Measurements from ENCODE around the gene MIDN. TPM values are rescaled to one million over a fixed set of nuclear protein-coding genes. Genes with fewer than 3 reads are reported as not detected.

The MIDN gene
- polyA plus RNA-seq, 4 donors: 39.9 to 83.0 (median 65.7) TPM

- no peak for DNase-seq (ENCODE audit: low read depth in 4 of 4, low spot score in 2 of 4)
Measured at GRCh38 chr19:1307755-1308303, 59.4 kb downstream of the MIDN start.

- no peak for DNase-seq (ENCODE audit: low read depth in 4 of 4, low spot score in 2 of 4)
Measured at GRCh38 chr19:1308718-1309117, 60.3 kb downstream of the MIDN start.

Other genes with a start within 250 kb of the MIDN start
- 1 to 10 TPM in 2 of 4 donors, under 1 TPM in 2; 0.41 to 1.4 (median 1.0) TPM for gene GRIN3B, start 248.2 kb upstream of the MIDN start, polyA plus RNA-seq (ENCODE audit: insufficient read length in 4 of 4)
- gene TMEM259, start 227.5 kb upstream of the MIDN start, polyA plus RNA-seq (ENCODE audit: insufficient read length in 4 of 4): 100 to 1,000 TPM in 3 of 4 donors, 10 to 100 TPM in 1; 98.0 to 154 (median 130) TPM
- gene RNU6-2, start 227.1 kb upstream of the MIDN start, polyA plus RNA-seq (ENCODE audit: insufficient read length in 4 of 4): not detected
- gene CNN2, start 222.0 kb upstream of the MIDN start, polyA plus RNA-seq (ENCODE audit: insufficient read length in 4 of 4): 100 to 1,000 TPM; 163 to 215 (median 186) TPM
- gene ABCA7, start 208.5 kb upstream of the MIDN start, polyA plus RNA-seq (ENCODE audit: insufficient read length in 4 of 4): 10 to 100 TPM in 1 of 4 donors, 1 to 10 TPM in 3; 6.9 to 14.0 (median 8.5) TPM
- gene ARHGAP45, start 181.4 kb upstream of the MIDN start, polyA plus RNA-seq (ENCODE audit: insufficient read length in 4 of 4): 10 to 100 TPM in 3 of 4 donors, 1 to 10 TPM in 1; 9.4 to 14.9 (median 12.2) TPM
- gene POLR2E, start 153.2 kb upstream of the MIDN start, polyA plus RNA-seq (ENCODE audit: insufficient read length in 4 of 4): 100 to 1,000 TPM; 139 to 183 (median 154) TPM
- 100 to 1,000 TPM; 240 to 321 (median 259) TPM for gene GPX4, start 144.6 kb upstream of the MIDN start, polyA plus RNA-seq (ENCODE audit: insufficient read length in 4 of 4)
- 10 to 100 TPM; 15.2 to 22.8 (median 20.1) TPM for gene SBNO2, start 74.3 kb upstream of the MIDN start, polyA plus RNA-seq (ENCODE audit: insufficient read length in 4 of 4)
- 10 to 100 TPM; 59.1 to 64.4 (median 61.9) TPM for gene STK11, start 42.8 kb upstream of the MIDN start, polyA plus RNA-seq (ENCODE audit: insufficient read length in 4 of 4)
- gene CBARP, start 10.6 kb upstream of the MIDN start, polyA plus RNA-seq (ENCODE audit: insufficient read length in 4 of 4): 1 to 10 TPM; 1.1 to 5.9 (median 3.5) TPM
- gene ATP5F1D, start 6.8 kb upstream of the MIDN start, polyA plus RNA-seq (ENCODE audit: insufficient read length in 4 of 4): 100 to 1,000 TPM in 3 of 4 donors, 10 to 100 TPM in 1; 83.4 to 185 (median 127) TPM
- 1,000 to 10,000 TPM in 1 of 4 donors, 100 to 1,000 TPM in 3; 787 to 1,013 (median 826) TPM for gene CIRBP, start 20.7 kb downstream of the MIDN start, polyA plus RNA-seq (ENCODE audit: insufficient read length in 4 of 4)
- 10 to 100 TPM; 13.3 to 30.9 (median 26.1) TPM for gene FAM174C, start 26.9 kb downstream of the MIDN start, polyA plus RNA-seq (ENCODE audit: insufficient read length in 4 of 4)
- gene EFNA2, start 37.3 kb downstream of the MIDN start, polyA plus RNA-seq (ENCODE audit: insufficient read length in 4 of 4): 1 to 10 TPM; 1.8 to 5.8 (median 4.3) TPM
- gene NDUFS7, start 135.3 kb downstream of the MIDN start, polyA plus RNA-seq (ENCODE audit: insufficient read length in 4 of 4): 10 to 100 TPM; 43.6 to 99.1 (median 85.1) TPM
- 10 to 100 TPM; 24.4 to 44.5 (median 40.2) TPM for gene GAMT, start 153.0 kb downstream of the MIDN start, polyA plus RNA-seq (ENCODE audit: insufficient read length in 4 of 4)
- 100 to 1,000 TPM in 2 of 4 donors, 10 to 100 TPM in 2; 67.1 to 110 (median 95.0) TPM for gene DAZAP1, start 159.0 kb downstream of the MIDN start, polyA plus RNA-seq (ENCODE audit: insufficient read length in 4 of 4)
- 1,000 to 10,000 TPM in 1 of 4 donors, 100 to 1,000 TPM in 3; 623 to 1,048 (median 767) TPM for gene RPS15, start 189.8 kb downstream of the MIDN start, polyA plus RNA-seq (ENCODE audit: insufficient read length in 4 of 4)
- 1 to 10 TPM; 1.1 to 2.0 (median 1.8) TPM for gene APC2, start 201.5 kb downstream of the MIDN start, polyA plus RNA-seq (ENCODE audit: insufficient read length in 4 of 4)
- gene C19orf25, start 230.6 kb downstream of the MIDN start, polyA plus RNA-seq (ENCODE audit: insufficient read length in 4 of 4): 10 to 100 TPM; 17.1 to 38.3 (median 33.1) TPM
- 10 to 100 TPM in 1 of 4 donors, 1 to 10 TPM in 3; 3.5 to 11.6 (median 7.4) TPM for gene PCSK4, start 241.8 kb downstream of the MIDN start, polyA plus RNA-seq (ENCODE audit: insufficient read length in 4 of 4)
- gene REEP6, start 242.6 kb downstream of the MIDN start, polyA plus RNA-seq (ENCODE audit: insufficient read length in 4 of 4): 10 to 100 TPM; 12.5 to 24.8 (median 18.2) TPM